DMS 273 treated with DMSO at 0.1 percent for 48 hours (cell line): ENCODE measurements around the gene AGA.
A peak's percentile ranks its signal among the peaks of the same experiment; 100 is the strongest.

Experiments used
- DNase-seq: peaks from one replicate; lab custom pipeline; 2025; lab: John Stamatoyannopoulos, UW

The AGA gene

DNA sequence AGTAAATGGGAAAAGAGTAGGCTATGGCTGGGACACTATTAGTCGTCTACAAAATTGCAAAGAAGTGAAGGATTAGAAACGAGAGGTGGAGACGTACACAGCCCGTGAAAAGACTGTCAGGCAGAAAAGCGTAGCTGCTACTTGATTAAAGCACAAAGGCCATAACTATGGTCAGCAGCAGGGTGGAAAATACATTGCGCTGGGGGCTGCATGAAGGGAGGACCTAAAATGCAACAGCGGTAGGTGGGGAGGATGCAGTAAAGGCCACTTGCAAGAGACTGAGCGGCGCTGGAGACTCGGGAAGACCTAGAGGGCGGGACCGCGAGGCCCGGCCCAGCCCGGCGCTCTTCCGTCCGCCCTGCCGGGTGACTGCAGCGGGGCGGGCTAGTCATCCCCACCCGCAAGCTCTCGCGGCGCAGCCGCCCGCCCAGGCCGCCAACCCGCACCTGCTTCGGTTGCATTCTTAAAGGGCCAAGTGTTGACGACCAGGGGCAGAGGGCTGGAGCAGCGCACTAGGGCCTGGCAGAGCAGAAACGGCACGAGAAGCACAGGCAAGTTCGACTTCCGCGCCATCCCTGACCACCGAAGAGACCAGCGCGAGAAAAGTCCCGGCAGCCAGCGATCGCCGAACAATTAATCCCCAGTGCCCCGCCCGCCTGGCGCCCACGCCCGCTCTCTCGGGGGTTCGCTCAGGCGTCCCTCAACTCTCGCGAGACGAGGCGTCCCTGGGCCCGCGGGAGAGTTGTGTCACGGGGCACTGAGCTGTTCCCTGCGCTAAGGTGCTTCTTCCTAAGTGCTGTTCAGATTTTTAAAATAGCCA lies at the start of gene AGA:
Gene AGA, minus strand, starts transcription at position 635 of the 820 bp plus-strand sequence. Its CDS starts 62 bp downstream, at position 573.
- DNase-seq, result peak; percentile 79

DNA sequence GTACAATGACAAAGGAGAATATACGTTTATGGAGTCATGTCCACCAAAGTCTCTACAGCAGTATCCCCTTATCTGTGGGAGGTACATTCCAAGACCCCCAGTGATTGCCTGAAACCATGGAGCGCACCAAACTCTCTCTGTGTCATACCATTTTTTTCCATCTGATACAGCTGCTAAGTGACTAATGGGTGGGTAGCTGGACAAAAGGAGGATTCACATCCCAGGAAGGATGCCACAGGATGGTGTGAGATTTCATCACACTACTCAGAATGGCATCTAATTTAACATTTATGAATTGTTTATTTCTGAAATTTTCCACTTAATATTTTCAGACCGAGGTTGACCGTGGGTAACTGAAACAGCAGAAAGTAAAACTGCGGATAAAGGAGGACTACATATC lies 49.8 kb upstream of the AGA start:
- no peak for DNase-seq

DNA sequence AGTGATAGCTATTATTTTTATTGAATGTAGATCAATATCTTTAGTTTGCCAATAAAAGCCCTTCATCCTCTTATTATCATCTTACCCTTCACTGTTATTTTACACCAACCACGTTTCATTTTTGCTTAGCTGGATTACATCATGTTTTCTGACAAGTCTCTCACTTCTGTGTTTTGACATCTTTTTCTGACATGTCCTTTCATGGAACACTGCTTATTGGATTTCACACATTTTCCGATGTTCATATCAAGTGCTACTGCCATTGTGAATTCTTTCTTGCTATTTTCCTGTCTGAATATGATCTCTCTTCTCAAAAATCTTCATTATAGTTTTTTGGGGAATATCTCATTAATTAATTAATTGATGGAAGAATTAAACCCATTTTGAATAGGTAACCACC lies 48.5 kb upstream of the AGA start:
- no peak for DNase-seq

DNA sequence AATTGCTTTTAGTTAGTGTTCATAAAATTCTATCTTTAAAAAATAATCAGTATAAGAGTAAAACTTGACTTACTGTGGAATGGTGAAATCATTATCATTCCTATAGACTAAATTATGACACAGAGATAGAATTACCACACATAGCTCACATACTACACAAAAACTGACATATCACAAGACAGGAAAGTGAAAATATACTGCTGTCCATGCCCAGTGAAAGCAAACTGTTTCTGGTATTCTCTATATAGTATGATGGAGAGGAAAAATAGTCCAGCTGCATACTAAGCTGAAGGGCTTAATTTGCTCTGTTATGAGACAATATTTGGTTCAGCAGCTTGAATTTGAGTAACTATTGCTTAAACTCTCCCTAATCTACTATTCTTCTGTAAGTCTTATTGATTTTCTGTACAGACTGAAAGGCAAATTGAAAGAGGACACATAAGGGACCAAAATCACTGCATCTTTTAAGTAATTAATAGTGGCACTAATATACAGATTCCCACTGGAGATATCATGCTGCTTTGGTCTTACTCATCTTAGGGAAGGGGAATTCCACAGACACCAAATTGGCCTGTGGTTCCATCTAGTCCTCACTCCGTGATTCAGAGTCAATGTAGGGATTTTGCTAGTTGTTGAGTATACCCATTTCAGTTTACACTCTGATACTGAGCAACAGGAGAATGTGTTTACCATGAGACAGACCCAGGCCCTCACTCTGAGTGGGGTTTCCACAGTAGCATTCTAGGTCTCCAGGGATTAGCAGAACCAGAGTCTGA lies 47.4 kb upstream of the AGA start:
- no peak for DNase-seq

DNA sequence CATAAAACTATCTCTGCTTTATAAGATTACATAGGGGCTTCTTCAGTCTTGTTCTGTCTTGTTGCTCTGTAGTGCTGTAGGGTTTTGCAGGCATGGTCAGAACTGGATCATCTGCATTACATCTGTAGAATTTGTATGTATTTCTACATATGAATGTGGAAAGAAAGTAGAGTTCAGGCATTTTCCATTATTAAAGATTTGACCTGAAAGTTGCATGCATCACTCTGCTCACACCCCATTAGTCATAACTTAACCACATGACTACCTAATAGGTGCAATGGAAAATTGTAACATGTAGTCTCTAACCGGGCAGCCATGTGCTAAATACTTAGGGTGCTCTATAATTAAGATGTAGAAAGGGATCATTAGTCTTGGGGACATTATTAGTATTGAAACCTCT lies 45.7 kb upstream of the AGA start:
- DNase-seq, result no peak

DNA sequence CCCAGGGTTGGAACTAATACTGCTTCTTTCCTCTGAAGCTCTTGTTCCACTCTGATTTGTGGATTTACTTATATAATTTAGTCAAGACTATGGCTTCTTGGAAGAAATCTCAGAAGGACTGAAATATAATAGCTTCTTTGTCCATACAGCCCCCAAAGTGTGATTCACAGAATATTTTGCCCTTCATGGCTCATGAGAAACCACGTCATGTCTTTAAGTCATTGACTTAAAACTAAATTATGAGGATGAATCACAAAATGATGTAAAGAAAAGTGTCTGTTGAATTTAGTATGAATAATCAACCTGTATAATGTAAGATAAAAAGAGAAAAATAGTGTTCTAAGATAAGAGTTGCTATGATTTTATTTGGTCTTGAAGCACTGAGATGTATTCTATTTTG lies 43.3 kb upstream of the AGA start:
- DNase-seq, result no peak

DNA sequence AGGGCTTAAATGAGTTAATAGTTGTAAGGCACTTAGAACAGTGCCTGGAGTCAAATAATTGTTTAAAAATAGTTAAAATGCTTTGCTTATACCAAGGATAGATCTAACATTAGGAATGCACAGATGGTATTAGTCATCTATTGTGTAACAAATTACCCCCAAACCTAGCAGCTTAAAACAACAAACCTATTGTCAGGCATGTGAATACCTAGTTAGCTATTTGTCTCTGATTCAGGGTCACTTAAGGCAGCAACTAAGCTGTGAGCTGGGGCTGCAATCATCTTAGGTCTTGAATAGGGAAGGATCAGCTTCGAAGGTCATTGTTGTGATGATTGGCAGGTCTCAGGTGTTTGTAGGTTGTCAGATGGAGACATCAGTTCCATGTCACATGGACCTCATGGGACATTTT lies 42.4 kb upstream of the AGA start:
- DNase-seq, result no peak

DNA sequence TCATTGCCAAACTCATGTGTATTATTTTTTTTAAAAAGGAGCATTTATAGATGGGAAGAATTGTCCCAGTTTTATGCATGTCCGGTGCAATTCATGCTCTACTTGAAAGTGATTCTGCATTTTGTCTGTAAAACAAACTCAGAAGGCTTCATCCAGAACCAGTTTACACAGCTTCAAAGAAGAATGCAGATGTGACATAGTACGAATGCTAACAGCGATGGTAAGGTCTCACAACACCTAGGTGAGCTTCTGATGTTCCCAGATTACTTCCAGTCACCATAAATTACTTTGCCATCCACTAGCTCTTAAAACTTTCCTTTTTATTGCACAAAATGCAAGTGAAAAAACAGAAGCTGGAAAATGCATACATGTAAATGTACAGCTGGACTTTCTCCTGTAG lies 41.5 kb upstream of the AGA start:
- no peak for DNase-seq

DNA sequence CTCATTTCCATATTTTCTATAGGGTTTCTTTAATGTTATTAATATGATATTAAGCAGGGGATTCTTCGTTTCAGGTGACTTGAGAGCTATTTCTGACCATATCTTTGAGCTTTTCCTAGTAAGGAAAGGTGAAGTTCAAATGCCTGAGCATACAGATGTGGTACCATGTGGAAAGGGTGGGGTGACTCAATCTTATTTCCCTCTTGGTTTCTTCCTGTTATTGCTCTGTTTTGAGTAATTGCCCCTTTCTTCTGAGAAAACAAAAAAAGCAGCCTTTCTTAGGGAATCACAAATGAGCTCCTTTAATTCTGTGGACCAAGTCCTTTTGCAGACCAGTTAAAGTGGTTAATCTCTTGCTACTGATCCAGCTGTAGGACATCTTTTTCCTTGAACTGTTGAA lies 41.0 kb upstream of the AGA start:
- no peak for DNase-seq

DNA sequence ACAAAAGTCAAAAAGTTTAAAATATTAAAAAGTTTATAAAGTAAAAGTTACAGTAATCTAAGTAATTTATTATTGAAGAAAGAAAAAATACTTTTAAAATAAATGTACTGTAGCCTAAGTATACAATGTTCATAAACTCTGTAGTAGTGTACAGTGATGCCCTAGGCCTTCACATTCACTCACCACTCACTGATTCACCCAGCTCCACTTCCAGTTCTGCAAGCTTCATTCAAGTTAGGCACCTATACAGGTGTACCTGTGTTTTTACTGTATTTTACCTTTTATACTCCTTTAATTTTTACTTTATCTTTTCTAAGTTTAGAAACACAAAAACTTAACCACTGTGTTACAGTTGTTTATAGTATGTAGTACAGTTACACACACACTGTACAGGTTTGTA lies 40.1 kb upstream of the AGA start:
- DNase-seq, result no peak

DNA sequence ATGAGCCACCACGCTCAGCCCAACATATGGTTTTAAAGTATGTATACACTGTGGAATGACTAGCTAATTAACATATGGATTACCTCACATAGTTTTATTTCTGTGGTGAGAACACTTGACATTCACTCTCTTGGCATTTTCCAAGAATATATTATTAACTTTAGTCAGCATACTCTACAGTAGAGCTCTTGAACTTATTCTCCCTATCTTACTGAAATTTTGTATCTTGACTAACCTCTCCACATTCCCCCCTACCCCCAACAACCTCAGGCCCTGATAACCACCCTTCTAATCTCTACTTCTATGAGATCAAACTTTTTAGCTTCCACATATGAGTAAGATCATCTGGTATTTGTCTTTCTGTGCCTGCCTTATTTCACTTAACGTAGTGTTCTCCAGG lies 38.6 kb upstream of the AGA start:
- DNase-seq, result no peak

DNA sequence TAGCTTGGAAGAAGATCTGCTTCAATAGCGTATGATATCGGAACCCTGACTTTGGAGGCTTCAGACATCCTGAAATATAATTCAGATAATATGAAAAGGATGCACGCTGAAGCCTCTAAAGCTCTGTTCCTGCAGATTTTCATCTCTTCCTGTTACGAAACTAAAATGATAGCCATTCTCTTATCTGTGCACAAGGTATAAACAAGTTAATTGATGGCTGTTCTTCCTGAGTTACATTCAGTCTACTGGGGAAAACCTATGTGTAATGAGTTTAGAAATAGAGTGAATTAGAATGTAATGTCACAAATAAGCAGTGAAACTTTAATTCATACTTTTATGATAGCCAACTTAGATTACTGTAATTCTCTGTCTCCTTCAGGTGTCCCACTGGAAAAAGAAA lies 36.8 kb upstream of the AGA start:
- DNase-seq, result no peak

DNA sequence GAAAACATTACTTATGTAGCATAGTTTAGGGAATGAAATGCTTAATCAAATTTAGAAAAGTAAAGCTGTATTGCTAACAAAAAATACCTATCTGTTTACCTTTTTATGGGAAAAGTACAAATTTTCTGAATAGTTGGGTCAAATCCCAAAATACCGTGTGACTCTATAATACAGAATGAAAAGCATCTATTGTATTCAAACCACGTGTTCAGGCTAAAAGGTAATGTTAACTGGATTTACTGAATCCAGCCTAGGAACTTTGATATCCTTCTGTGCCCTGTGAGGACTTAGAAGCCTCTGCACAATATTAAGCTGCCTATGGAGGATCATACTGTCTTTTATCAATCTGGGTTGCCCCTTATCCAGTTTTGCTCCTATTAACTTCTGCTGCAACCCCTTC lies 36.3 kb upstream of the AGA start:
- no peak for DNase-seq

DNA sequence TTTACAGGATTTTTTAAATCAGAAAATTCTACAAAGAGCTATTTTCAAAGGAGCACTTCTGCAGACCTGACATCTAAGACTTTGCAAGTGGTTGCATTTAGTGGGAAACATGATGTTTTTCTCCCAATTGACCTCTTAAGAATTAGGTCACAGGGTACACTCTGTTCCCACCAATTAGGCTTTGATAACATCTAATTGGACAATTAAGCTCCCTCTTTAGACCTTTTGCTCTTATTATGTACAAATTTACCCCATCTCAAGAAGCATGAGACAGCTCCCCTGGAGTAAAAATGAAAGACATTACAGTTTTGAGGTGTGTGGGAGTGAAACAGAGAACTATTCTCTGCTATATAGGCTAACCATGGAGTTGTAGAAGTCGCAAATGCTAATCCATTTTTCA lies 31.8 kb upstream of the AGA start:
- no peak for DNase-seq

DNA sequence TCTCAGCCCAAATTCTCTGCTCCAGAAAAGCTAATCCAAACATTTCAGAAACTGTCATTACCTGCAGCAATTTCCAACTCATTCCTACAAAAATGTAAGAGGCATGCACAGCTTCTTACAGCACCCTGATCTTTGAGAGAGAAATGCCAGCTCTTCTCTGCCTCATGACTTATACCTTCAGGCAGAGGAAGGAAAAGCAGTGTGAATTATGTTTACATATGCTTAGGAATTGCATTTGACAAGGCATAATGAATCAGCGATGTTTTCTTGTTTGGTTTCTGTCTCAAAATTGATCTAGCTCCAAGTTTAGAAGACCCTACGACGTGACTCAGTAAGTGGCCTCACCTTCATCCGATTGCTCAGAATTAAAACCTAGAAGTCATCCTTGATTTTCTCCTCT lies 21.8 kb upstream of the AGA start:
- no peak for DNase-seq

DNA sequence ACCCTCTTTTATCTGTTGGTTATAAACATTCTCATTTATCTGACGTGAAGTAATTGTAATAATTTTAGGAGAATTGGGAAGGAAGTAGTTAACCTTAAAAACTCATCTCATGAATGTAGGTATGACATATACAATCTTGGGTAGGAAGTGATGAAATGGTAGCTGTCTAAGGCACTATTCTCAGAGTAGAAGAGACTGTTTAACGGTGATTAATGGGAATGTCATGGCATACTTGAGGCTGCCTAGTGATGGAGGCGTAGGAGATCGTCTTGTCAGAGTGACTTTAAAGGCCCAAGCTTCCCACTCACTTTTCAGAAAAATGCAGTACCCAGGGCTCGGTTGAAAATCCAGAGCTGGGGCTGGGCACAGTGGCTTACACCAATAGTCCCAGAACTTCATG lies 19.4 kb upstream of the AGA start:
- no peak for DNase-seq

DNA sequence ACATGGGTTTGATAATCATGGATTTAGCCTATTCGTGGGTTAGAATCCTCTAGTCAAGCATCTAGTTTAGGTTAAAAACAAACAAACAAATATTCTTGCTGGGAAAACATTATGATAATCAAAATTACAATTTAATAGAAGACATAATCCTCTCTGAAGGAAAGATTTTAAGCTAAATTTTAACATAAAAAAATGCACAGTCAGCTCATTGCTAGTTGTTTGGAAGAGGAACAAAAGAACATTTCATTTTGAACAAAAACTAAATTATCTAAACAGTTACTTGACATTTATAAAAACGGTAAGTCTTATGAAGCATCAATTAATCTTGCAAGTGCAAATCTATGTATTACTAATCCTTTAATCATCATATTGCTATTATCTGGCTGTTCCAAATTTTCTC lies 18.2 kb upstream of the AGA start:
- no peak for DNase-seq

DNA sequence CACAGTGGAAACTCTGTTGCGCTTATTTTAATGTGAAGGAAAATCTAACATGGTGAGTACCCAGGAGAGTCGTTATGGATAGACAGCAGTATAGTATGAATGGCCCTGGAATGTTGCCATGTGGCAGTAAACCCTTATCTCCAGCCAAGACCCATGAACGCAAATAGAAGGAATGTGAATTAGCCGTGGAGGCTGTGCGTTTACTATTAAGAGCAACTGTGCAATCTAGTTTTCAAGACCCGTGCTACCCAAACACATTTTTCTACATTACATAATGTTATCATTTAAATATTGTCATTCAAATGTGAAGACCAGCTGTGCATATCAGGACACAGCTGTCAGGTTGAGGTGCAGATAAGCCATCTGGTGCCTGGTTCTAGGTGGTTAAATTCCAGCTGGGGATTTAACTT lies 13.3 kb upstream of the AGA start:
- peak; percentile 46 for DNase-seq

DNA sequence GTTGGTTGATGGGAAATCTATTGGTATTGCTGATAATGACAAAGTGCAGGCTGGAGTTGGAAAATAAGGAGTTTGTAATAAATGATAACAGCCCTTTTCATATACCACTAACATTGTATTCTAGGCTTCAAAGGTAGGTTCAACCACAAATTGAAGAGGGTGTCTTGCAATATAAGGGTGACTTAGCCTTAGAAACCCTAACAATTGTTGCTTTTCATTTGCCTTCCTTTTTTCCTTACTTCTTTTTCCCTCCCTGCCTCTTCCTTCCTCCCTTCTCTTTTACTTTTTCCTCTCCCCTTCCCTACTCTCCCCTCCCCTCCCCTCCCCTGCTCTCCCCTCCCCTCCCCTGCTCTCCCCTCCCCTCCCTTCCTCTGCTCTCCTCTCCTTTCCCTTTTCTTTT lies 10.9 kb upstream of the AGA start:
- no peak for DNase-seq

DNA sequence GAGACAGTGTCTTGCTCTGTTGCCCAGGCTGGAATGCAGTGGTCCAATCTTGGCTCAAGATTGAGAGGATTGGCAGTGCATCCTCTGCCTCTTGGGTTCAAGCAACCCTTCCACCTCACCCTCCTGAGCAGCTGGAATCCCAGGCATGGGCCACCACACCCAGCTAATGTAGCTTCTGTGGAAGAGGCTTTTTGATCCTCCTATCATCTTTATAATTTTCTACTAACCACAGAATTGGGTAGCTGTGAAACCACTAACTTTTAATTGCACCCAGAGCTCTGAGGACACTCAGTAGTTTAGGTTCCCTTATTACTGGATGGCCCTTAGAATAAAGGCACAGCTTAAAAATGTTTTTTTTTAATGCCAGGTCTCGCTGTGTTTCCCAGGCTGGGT lies 8.9 kb upstream of the AGA start:
- DNase-seq, result no peak

DNA sequence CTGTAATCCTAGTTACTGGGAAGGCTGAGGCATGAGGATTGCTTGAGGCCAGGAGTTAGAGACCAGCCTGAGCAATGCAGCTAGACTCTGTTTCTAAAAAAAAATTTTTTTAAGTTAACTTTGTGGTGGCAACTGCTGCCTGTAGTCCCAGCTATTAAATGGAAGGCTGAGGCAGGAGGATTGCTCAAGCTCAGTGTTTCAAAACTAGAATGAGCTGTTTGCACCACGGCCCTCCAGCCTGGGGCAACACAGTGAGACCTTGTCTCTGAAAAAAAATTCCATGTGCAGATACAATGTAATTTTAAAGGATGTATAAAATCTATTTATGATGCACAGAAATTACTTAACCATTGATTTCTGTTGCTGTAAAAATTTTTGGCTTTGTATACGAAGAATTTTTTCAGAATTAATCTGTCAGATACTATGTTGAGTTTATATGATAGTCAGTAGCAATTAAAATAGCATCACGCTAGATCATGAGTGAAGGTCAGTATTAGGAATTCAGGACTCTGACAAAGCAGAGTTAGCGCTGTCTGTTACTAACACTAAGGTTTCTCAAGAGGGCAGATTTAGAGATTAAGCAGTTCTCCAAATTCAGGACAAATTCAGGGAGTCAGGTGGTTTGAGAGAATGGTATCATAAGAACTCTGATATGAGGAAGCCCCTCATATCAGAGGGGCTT lies 8.3 kb upstream of the AGA start:
- no peak for DNase-seq

DNA sequence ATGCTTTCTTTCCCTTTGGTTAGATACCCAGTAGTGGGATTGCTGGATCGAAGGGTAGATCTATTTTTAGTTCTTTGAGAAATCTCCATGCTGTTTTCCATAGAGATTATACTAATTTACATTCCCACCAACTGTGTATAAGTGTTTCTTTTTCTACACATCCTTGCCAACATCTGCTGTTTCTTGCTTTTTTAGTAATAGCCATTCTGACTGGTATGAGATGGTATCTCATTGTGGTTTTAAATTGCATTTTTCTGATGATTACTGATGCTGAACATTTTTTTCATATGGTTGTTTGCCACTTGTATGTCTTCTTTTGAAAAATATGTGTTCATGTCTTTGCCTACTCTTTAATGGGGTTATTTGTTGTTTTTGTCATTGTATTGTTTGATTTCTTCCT lies 6.6 kb upstream of the AGA start:
- peak; percentile 57 for DNase-seq

DNA sequence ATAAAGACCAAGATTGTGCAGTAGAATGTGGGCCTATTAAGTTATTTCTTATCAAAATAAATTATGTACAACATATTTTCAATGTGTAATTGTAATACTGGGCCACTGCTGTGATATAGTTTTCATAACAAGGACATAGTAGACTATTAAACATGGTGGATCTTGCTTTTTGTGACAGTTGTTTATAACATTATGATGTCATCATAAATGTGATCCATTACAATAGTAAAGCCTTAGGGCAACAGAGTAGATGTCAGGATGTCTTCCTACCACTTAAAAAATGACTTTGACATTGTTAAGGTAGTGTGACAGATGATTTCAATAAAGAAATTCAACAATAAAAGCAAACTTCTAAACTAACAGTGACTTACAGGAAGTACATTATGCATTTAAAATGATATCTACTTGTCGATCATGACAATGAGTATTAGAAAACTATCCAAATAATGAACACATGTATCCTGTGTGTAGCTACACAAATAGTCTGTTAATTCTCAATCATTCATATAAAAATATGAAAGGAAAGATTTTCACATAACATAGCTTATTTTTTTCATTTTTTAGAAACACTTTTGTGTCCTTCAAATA lies 5.3 kb upstream of the AGA start:
- DNase-seq, result no peak
